ENCODE measurements around the gene CCDC38.
"Not testable (repeated sequence)": the region's sequence is repeated elsewhere in the genome, so short reads cannot be mapped to it uniquely, and the experiment has no call there.

The CCDC38 gene

DNA sequence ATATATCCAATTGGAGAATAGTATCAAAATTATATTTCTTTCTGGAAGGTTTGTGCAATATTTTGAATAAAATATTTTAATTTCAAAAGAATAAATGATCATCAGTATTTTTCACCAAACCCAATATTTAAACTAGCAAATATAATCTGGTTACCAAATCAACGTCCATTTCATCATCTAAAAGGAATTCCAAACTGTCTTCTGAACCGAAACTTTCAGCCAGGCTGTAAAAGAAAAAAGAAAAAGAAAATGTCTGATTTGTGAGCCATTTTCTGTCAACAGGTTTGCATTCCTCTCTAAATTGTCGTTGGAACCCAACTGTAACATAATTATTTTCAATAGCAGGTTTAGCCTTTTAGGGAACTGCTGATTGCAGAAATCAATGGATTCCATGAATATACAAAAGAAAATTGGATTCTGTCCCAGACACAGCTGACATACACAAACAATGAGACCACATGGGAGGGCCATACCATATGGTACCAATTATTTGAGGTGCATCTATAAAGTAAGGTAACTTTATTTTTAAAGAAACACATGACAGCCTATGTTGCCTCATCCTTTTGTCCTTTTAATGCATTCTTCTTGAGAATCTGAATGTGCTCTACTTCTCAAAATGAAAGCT, 61.0 kb downstream of the CCDC38 start:
- DNase-seq, result no peak

DNA sequence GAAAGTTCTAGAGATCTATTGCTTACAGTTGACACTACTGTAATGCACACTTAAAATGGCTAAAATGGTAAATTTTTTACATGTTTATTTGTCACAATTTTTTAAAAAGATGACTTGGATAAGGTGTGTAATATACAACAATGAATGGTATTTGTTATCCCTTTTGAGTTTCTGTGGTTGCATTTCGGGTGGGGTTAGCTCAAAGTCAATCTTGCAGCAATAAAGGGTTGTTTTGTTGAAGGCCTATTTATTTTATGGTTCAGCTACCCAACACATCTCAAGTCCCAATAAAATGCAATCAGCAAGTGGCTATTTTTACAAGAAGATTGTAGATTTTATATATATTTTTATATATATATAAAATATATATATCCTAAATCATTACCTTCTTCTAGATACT, 61.5 kb downstream of the CCDC38 start:
- DNase-seq, result no peak

GRCh38 chr12:95877622-95878021, 64.8 kb downstream of the CCDC38 start:
- DNase-seq, result no peak

DNA sequence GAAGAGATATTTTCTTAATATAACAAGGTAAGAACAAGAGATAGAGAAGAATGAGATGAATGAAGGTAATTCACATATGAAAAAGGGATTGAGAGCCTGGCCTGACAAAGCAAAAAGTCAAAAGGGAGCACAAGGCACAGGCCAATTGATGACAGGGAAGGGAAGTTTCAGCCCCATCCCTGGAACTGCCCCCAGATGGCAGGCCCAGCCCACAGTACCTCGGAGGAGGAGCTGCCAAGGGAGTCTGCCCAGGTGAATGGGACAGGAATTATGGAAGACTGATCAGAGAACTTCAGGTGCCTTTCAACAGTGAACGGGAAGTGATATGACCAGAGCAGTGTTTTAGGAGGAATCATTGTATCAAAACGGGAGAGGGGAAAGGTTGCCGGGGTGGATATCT, 68.0 kb downstream of the CCDC38 start:
- DNase-seq, result no peak

GRCh38 chr12:95870897-95871296, 71.5 kb downstream of the CCDC38 start:
- no peak for DNase-seq

- no peak for DNase-seq
These were observed 79.1 kb downstream of the CCDC38 start for GRCh38 chr12:95863337-95863736.

DNA sequence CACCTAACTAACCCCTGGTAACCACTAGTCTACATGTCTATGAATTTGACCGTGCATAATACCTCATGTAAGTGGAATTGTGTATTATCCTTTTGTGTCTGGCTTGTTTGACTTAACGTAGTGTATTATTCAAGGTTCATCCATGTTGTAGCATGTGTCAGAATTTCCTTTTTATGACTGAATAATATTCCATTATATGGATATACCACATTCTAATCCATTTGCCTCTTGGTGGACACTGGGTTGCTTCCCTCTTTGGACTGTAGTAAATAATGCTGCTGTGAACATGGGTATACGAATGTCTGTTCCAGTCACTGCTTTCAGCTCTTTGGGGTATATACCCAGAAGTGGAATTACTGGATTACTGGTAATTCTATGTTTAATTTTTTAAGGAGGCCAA, 80.4 kb downstream of the CCDC38 start:
- DNase-seq, result no peak

DNA sequence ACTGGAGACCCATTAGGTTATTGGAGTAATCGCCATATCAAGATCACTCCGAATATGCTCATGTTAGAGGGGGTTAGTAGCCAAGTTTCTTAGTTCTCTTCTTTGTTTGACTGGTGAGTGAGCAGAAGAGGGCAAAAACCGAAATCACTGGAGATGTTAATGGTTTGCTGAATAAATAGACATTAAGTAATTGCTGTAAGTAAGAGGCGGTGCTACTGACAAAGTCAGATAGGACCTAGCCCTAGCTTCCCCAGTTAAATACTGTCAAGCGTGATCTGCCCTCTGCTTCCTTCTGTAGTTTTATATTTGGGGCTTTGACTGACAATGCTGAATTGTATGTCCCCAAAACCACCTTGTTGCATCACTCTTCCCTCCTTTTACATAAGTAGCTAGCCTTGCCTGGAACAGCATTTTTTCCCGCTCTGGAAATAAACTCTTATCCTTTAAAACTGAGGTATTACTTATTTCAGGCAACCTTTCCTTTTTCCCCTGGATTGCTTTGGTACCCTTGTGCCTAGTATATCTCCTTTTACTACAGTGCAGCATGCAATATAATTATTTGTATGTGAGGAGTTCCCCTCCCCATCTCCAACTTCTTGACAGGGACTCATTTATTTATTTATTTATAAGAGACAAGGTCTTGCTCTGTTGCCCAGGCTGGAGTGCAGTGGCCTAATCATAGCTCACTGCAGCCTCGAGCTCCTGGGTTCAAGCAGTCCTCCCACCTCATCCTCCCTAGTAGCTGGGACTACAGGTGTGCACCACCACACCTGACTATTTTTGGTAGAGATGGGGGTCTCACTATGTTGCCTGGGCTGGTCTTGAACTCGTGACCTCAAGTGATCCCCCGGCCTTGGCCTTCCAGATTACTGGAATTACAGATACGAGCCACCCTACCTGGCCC, 82.2 kb downstream of the CCDC38 start:
- DNase-seq, result no peak

DNA sequence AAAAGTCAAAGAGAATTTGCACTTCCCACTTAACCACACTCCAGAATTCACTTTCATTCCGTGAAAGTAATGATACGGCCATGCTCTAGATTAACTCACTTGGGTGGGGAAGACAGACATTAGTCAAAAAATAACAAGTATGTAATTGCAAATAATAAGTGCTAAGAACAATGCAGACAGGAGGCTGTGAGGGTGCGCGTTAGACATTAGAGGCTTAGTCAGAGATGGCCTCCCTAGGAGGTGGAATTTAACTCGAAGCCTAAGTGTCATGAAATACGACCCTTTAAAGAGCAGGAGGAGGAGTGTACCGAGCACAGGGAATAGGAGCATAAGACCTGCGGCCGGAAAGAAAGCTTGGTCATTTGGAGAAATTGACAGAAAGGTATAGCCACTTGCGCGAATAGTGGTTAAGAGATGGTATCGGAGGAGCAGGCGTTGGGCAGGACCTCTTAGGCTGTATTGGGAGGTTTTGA, 83.0 kb downstream of the CCDC38 start:
- no peak for DNase-seq

GRCh38 chr12:95858451-95859343, 83.7 kb downstream of the CCDC38 start, which contains the start of gene SNRPF:
TSS of gene SNRPF (plus strand) at chr12:95858952. CDS start at chr12:95859074, 122 bp downstream.
- DNase-seq, result peak; percentile 100

- peak; percentile 61 for DNase-seq
These were observed 84.6 kb downstream of the CCDC38 start for GRCh38 chr12:95857799-95858198.

DNA sequence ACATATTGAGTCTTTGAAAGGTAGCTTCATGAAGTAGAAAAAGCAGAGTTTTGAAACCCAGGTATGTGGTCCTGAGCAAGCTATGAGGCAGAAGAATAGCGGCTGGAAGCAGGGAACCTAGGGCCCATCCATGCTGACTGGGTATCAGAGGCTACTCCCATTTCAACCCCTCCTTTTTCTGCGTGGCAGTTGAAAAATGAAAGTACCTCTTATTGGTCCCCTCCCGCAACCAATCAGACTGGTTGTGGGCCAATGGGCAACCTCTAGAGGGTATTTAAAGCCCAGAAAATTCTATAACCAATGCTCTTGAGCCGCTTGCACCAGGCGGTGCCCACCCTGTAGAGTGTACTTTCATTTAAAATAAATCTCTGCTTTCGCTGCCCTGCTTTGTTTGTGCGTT, 85.3 kb downstream of the CCDC38 start:
- DNase-seq, result peak; percentile 6

DNA sequence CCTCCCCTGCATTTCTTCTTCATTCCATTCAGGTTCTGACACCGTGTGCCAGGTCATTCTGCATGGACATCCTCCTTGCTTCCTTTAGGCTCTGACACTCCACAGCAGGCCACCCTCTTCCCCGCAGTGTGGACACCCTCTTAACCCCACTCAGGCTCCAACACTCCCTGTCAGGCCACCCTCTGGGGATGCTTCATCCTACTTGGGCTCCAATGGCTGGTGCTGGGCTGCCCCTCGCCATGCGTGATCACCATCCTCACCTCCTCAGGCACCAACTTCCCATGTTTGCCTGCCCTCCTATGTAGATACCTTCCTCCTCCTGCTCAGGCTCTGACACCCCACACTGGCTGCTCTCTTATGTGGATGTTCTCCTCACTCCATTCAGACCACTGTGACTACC, 90.3 kb downstream of the CCDC38 start:
- DNase-seq, result no peak

DNA sequence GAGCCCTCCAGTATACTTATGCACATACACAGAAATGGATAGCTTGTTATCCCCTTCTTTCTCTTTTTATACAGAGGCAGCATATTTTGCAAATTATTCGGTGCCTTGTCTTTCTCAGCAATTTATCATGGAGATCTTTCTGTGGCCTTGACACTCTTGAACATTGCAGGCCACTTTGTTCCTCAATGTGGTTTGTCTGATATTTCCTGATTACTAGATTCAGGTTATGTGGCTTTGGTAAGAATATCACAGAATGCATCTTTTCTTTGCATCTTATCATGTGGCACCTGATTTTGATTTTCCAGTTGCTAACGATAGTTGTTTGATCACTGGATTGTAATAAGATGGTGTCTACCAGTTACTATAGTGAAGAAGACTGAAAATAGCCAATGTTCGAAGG, 90.8 kb downstream of the CCDC38 start:
- no peak for DNase-seq

DNA sequence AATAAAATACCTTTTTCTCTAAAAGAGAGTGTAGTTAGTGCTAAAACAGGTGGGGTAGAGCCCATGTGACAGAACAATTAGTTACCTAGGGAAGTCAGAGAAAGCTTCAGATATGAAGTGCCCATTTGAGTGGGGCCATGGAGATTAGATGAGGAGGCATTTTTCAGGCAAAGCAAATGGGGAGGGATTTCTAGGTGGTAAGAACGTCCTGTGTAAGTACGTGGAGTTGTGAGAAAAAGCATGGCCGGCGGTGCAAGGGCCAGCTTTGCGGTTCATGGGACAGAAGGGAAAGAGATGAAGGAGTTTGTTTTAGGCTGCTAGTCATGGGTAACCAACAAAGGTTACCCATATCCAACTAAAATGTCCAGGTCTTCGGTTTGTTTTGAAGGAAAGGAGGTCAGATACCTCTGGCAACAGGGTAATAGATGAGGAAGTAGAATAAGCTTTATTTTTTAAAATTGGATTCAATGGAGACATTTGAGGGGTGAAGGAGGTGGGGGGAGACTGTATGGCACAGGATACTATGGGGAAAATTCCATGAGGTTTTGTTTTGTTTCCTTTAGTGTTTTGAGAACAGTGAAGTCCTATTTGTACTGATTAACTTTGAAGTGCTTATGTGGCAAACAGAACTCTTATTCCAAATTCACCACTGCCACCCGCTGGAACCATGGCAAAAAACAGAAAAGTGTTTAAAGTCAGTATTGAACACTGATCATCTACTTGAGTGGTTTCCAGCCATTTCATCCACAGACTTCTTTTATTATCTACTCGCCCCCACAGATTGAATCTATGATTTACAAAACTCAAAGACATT, 93.6 kb downstream of the CCDC38 start:
- peak; percentile 23 for DNase-seq

- DNase-seq, result not testable (repeated sequence)
These were observed 100.0 kb downstream of the CCDC38 start for GRCh38 chr12:95842426-95842825.

GRCh38 chr12:95838125-95838524, 104.3 kb downstream of the CCDC38 start:
- DNase-seq, result no peak

GRCh38 chr12:95837240-95838038, 105.0 kb downstream of the CCDC38 start:
- no peak for DNase-seq

- no peak for DNase-seq
These were observed 105.7 kb downstream of the CCDC38 start for GRCh38 chr12:95836630-95837239.

GRCh38 chr12:95836185-95836609, 106.2 kb downstream of the CCDC38 start:
- no peak for DNase-seq

DNA sequence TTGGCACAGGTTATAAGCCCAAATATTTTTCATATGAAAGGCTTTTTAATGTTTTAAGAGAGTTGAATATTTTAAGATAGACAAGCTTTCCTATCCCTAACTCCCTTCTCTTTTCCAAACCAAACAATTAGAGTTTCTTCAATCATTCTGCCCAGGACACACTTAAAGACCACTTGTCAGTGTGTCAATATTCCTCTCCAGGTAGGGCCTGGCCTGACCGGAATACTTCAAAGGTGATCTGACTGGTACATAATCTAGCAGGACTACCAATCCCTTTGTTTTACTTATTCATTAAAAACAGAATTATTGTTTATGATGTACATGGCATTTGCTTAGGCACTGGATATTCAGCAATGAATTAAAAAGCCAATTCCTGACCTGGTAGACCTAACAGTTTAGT, 107.8 kb downstream of the CCDC38 start:
- no peak for DNase-seq

Measured in retina (tissue), 1 donor.